ENCODE measurements around the gene PDRG1.

DNA sequence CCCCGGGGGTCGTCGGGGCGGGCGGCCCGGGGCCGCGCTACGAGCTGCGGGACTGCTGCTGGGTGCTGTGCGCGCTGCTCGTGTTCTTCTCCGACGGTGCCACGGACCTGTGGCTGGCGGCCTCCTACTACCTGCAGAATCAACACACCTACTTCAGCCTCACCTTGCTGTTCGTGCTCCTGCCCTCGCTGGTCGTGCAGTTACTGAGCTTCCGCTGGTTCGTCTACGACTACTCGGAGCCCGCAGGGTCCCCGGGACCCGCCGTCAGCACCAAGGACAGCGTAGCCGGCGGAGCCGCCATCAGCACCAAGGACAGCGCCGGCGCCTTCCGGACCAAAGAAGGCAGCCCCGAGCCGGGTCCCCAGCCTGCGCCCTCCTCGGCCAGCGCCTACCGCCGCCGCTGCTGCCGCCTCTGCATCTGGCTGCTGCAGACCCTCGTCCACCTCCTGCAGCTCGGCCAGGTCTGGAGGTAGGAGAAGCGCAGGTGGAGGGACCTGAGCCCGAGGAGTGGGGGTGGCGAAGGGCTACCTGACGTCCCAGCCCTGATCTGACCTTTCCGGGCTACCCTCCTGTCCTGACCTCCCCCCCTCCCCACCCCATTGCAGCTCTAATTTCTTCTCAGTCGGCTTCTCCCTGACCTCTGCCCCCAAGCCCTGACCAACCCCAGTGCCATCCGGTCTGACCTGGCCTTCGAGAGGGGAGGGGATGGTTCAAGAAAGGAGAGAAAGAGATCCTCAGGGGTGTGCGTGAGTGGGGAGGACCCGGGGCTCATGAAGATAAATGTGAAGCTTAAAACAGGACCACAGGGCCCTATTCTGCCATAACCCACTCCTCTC is 16.7 kb upstream of the PDRG1 start:
- TF ChIP-seq, protein P1, sequence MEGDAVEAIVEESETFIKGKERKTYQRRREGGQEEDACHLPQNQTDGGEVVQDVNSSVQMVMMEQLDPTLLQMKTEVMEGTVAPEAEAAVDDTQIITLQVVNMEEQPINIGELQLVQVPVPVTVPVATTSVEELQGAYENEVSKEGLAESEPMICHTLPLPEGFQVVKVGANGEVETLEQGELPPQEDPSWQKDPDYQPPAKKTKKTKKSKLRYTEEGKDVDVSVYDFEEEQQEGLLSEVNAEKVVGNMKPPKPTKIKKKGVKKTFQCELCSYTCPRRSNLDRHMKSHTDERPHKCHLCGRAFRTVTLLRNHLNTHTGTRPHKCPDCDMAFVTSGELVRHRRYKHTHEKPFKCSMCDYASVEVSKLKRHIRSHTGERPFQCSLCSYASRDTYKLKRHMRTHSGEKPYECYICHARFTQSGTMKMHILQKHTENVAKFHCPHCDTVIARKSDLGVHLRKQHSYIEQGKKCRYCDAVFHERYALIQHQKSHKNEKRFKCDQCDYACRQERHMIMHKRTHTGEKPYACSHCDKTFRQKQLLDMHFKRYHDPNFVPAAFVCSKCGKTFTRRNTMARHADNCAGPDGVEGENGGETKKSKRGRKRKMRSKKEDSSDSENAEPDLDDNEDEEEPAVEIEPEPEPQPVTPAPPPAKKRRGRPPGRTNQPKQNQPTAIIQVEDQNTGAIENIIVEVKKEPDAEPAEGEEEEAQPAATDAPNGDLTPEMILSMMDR (IDR thresholded peaks at IDR 0.05), result no peak
- TF ChIP-seq POLR2A (IDR thresholded peaks at IDR 0.05), result no peak
